Trophoblast cell (in vitro differentiated cells and primary cell): Measurements from ENCODE around the gene TMCO5A.
"Not testable (repeated sequence)": the region's sequence is repeated elsewhere in the genome, so short reads cannot be mapped to it uniquely, and the experiment has no call there.

Experiments used
- DNase-seq, 2 donors: peaks; one replicate each; pipeline ENCODE4 v3.0.0-alpha.2; 2016
- H2AFZ ChIP-seq: 2 replicates; pipeline ENCODE4 v1.6.1; 2013; ENCODE audit warnings: low read length, moderate library complexity, mild to moderate bottlenecking; ENCODE audit not compliant: insufficient read depth, poor library complexity
- H2AK5ac ChIP-seq: 2 replicates; pipeline ENCODE4 v1.6.1; 2013; ENCODE audit warnings: mild to moderate bottlenecking, low read length
- H2BK120ac ChIP-seq: 2 replicates; pipeline ENCODE4 v1.6.1; 2013; ENCODE audit warnings: low read length, mild to moderate bottlenecking, moderate library complexity; ENCODE audit not compliant: insufficient read depth, poor library complexity
- H2BK12ac ChIP-seq: 2 replicates; pipeline ENCODE4 v1.6.1; 2013; ENCODE audit warnings: mild to moderate bottlenecking, low read length, moderate library complexity
- H2BK5ac ChIP-seq: 2 replicates; pipeline ENCODE4 v1.6.1; 2013; ENCODE audit warnings: low read length, low read depth, moderate library complexity, mild to moderate bottlenecking; ENCODE audit not compliant: poor library complexity
- H3K14ac ChIP-seq: 2 replicates; pipeline ENCODE4 v1.6.1; 2013; ENCODE audit warnings: mild to moderate bottlenecking, low read length
- H3K18ac ChIP-seq: 2 replicates; pipeline ENCODE4 v1.6.1; 2013; ENCODE audit warnings: mild to moderate bottlenecking, low read length
- H3K23ac ChIP-seq: 2 replicates; pipeline ENCODE4 v1.6.1; 2013; ENCODE audit warnings: low read length
- H3K27ac ChIP-seq: 2 replicates; pipeline ENCODE4 v1.5.1; 2013; ENCODE audit warnings: low read depth, mild to moderate bottlenecking, inconsistent platforms, low read length, moderate library complexity
- H3K27me3 ChIP-seq: 2 replicates; pipeline ENCODE4 v1.6.1; 2013; ENCODE audit warnings: inconsistent platforms, mild to moderate bottlenecking, low read length, moderate library complexity; ENCODE audit not compliant: insufficient read depth
- H3K36me3 ChIP-seq, 2 experiments: 1 replicate in 1 of 2; 2 replicates in 1 of 2; pipeline ENCODE4 v1.6.1; 2013; ENCODE audit warnings: low read length in 2 of 2, mild to moderate bottlenecking in 2 of 2, moderate library complexity in 1 of 2; ENCODE audit not compliant: insufficient read depth in 2 of 2, control insufficient read depth in 1 of 2
- H3K4ac ChIP-seq: 2 replicates; pipeline ENCODE4 v1.6.1; 2013; ENCODE audit warnings: low read depth, mild to moderate bottlenecking, low read length, moderate library complexity
- H3K4me1 ChIP-seq, 2 experiments: 1 replicate in 1 of 2; 2 replicates in 1 of 2; pipeline ENCODE4 v1.6.1; 2013; ENCODE audit warnings: low read length in 2 of 2, mild to moderate bottlenecking in 2 of 2, moderate library complexity in 1 of 2; ENCODE audit not compliant: insufficient read depth in 2 of 2, control insufficient read depth in 1 of 2
- H3K4me2 ChIP-seq: 2 replicates; pipeline ENCODE4 v1.6.1; 2013; ENCODE audit warnings: inconsistent platforms, mild to moderate bottlenecking, low read length, moderate library complexity
- H3K4me3 ChIP-seq: 2 replicates; pipeline ENCODE4 v1.5.1; 2013; ENCODE audit warnings: mild to moderate bottlenecking, low read depth, low read length, inconsistent platforms
- H3K79me1 ChIP-seq: one replicate; pipeline ENCODE4 v1.6.1; 2013; ENCODE audit warnings: low read length
- H3K79me2 ChIP-seq: 2 replicates; pipeline ENCODE4 v1.6.1; 2013; ENCODE audit warnings: low read length, mild to moderate bottlenecking; ENCODE audit not compliant: control insufficient read depth, insufficient read depth, poor library complexity
- H3K9ac ChIP-seq: 2 replicates; pipeline ENCODE4 v1.6.1; 2013; ENCODE audit warnings: mild to moderate bottlenecking, low read length
- H3K9me3 ChIP-seq: 2 replicates; pipeline ENCODE4 v1.6.1; 2013; ENCODE audit warnings: low read depth, mild to moderate bottlenecking, control low read depth, inconsistent platforms, low read length; ENCODE audit not compliant: insufficient read depth
- H4K12ac ChIP-seq: 2 replicates; pipeline ENCODE4 v1.6.1; 2013; ENCODE audit warnings: low read depth, mild to moderate bottlenecking, low read length, moderate library complexity
- H4K8ac ChIP-seq: 2 replicates; pipeline ENCODE4 v1.6.1; 2013; ENCODE audit warnings: low read depth, mild to moderate bottlenecking, low read length, moderate library complexity
- H4K91ac ChIP-seq: one replicate; pipeline ENCODE4 v1.6.1; 2013; ENCODE audit warnings: low read depth, mild to moderate bottlenecking, low read length, moderate library complexity
- whole genome bisulfite sequencing: extraction: QIAGEN DNeasy Blood & Tissue Kit; methylation state at CpG from one replicate; pipeline ENCODE4 v1.1.7; 2013; ENCODE audit warnings: missing lambda C conversion rate; ENCODE audit not compliant: insufficient read length, insufficient coverage; ENCODE audit errors: extremely low coverage; 5-methylcytosine and 5-hydroxymethylcytosine counted together

The TMCO5A gene

DNA sequence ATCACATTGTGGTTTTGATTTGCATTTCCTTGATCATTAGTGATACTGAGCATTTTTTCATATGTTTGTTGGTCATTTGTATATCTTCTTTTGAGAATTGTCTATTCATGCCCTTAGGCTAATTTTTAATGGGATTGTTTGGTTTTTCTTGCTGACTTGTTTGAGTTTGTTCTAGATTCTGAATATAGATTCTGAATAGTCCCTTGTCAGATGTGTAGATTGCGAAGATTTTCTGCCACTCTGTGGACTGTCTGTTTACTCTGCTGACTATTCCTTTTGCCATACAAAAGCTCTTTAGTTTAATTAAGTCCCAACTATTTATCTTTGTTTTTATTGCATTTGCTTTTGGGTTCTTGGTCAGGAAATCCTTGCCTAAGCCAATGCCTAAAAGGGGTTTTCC lies 26.3 kb downstream of the TMCO5A start:
- WGBS = no CpG with 5 or more reads among the region's 1 CpG

DNA sequence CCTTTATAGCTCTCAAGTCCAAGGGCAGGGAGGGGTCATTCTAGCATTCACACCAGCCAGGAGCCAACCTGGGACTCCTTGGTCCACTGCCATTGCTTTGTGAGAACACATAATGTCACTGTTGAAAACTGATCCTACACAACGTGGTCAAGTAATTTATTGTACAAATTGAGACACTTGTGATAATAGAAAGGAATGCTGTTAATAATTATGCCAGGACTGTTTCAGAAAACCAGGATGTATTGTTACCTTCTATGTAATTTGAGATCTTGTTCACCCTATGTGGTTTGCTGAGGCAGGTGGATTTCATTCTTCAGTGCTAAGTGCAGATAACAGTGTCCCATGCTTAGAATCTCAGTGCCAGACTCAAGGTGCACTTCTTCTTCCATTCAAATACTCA lies 33.3 kb downstream of the TMCO5A start:
- H3K4me1 ChIP-seq = no peaks in the 10 kb centered on the region
- no peak for DNase-seq
- H3K4me2 ChIP-seq = no peak overlapping the region
- H3K9ac ChIP-seq = no peak overlapping the region
- H4K12ac ChIP-seq = no peak overlapping the region
- no peaks in the 10 kb centered on the region for H3K36me3 ChIP-seq
- H2BK120ac ChIP-seq = no peak overlapping the region
- H3K27me3 ChIP-seq = no peaks in the 10 kb centered on the region
- H4K91ac ChIP-seq = no peak overlapping the region
- H3K18ac ChIP-seq = no peak overlapping the region
- no peak overlapping the region for H2AFZ ChIP-seq
- H3K9me3 ChIP-seq = no peaks in the 10 kb centered on the region
- no peak overlapping the region for H3K4me3 ChIP-seq
- H3K23ac ChIP-seq = no peak overlapping the region
- H3K79me2 ChIP-seq = no peaks in the 10 kb centered on the region
- no peak overlapping the region for H3K14ac ChIP-seq
- no peak overlapping the region for H4K8ac ChIP-seq
- H3K4ac ChIP-seq = no peak overlapping the region
- H2BK5ac ChIP-seq = no peak overlapping the region
- H3K27ac ChIP-seq = no peak overlapping the region
- H3K79me1 ChIP-seq = no peaks in the 10 kb centered on the region
- no CpG with 5 or more reads among the region's 1 CpG for WGBS
- no peak overlapping the region for H2BK12ac ChIP-seq
- no peak overlapping the region for H2AK5ac ChIP-seq

More for the DNA sequence above, 26.3 kb downstream of the TMCO5A start:
- H3K9me3 ChIP-seq, H4K8ac ChIP-seq, H2AFZ ChIP-seq, H2BK120ac ChIP-seq, H4K12ac ChIP-seq, H4K91ac ChIP-seq, H3K18ac ChIP-seq, H2BK5ac ChIP-seq, H3K9ac ChIP-seq, H3K79me1 ChIP-seq, H3K4ac ChIP-seq, H3K27me3 ChIP-seq, H3K14ac ChIP-seq, H3K4me3 ChIP-seq, H3K79me2 ChIP-seq, H2AK5ac ChIP-seq, H3K36me3 ChIP-seq, H3K27ac ChIP-seq, H3K4me1 ChIP-seq, DNase-seq, H2BK12ac ChIP-seq, H3K23ac ChIP-seq, H3K4me2 ChIP-seq: not testable (repeated sequence)

DNA sequence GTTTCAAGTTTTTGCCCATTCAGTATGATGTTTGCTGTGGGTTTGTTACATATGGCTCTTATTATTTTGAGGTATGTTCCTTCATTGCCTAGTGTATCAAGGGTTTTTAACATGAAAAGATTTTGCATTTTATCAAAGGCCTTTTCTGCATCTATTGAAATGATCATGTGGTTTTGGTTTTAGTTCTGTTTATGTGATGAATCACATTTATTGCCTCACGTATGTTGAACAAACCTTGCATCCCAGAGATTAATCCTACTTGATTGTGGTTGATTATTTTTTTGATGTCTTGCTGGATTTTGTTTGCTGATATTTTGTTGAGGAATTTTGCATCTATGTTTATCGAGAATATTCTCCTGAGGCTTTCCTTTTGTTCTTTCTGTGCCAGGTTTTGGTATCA lies 39.4 kb downstream of the TMCO5A start:
- H3K9me3 ChIP-seq = no peaks in the 10 kb centered on the region
- no peak overlapping the region for H3K23ac ChIP-seq
- no peak overlapping the region for H4K91ac ChIP-seq
- no peaks in the 10 kb centered on the region for H3K27me3 ChIP-seq
- H3K79me1 ChIP-seq = no peaks in the 10 kb centered on the region
- no peak overlapping the region for H3K18ac ChIP-seq
- no peak overlapping the region for H3K4ac ChIP-seq
- H3K36me3 ChIP-seq = no peaks in the 10 kb centered on the region
- H3K27ac ChIP-seq = no peak overlapping the region
- no peak for DNase-seq
- no CpG with 5 or more reads among the region's 2 CpGs for WGBS
- H2AFZ ChIP-seq = no peak overlapping the region
- H4K12ac ChIP-seq = no peak overlapping the region
- H3K14ac ChIP-seq = no peak overlapping the region
- no peak overlapping the region for H2AK5ac ChIP-seq
- no peak overlapping the region for H3K9ac ChIP-seq
- H2BK120ac ChIP-seq = no peak overlapping the region
- H2BK5ac ChIP-seq = no peak overlapping the region
- H3K4me3 ChIP-seq = no peak overlapping the region
- no peaks in the 10 kb centered on the region for H3K79me2 ChIP-seq
- no peak overlapping the region for H2BK12ac ChIP-seq
- no peak overlapping the region for H3K4me2 ChIP-seq
- no peak overlapping the region for H4K8ac ChIP-seq
- H3K4me1 ChIP-seq = no peaks in the 10 kb centered on the region

DNA sequence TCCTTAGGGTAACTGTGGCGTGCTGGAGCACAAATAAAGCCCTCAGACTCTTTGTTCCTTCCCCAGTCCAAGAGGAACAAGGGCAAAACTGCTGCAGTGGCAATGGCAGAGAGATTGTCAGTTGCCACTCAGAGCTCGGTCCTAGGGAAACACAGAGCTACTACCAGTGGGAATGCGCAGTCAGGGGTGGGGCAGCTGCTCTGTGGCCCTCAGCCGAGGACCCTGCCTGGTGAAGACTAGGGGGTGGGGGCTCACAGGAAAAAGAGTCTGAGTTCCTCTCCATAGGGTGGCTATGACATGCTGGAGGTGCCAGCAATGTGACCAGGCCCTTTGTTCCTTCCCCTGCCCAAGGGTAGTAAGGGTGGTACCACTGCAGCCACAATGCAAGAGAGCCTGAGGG lies 43.8 kb downstream of the TMCO5A start:
- Histone ChIP-seq H3K23ac (no peak overlapping the region), H3K4me3 (no peak overlapping the region), H3K4me2 (no peak overlapping the region), H3K18ac (no peak overlapping the region), H3K36me3 (no peaks in the 10 kb centered on the region), H3K9me3 (no peaks in the 10 kb centered on the region), H3K9ac (no peak overlapping the region), H2BK5ac (no peak overlapping the region), H3K79me1 (no peaks in the 10 kb centered on the region), H4K12ac (no peak overlapping the region), H4K8ac (no peak overlapping the region), H2BK120ac (no peak overlapping the region), H2BK12ac (no peak overlapping the region), H3K14ac (no peak overlapping the region), H3K4me1 (no peaks in the 10 kb centered on the region), H3K27me3 (no peaks in the 10 kb centered on the region), H3K79me2 (no peaks in the 10 kb centered on the region), H3K27ac (no peak overlapping the region), H2AFZ (no peak overlapping the region), H3K4ac (no peak overlapping the region), H4K91ac (no peak overlapping the region), H2AK5ac (no peak overlapping the region)
- WGBS = no CpG with 5 or more reads among the region's 4 CpGs
- DNase-seq = no peak
